SK-N-SH (cell line): ENCODE data around the gene EIF2D. TPM values are rescaled to one million over a fixed set of nuclear protein-coding genes. Genes with fewer than 3 reads are reported as not detected.

Experiments used
- CTCF ChIA-PET: fragments of 300-600, 350-600 bp; formaldehyde crosslinking; extraction: SDS; loops from one replicate; lab custom pipeline; 2021; lab: Yijun Ruan, JAX
- POLR2A ChIA-PET: fragments of 350-600 bp; sonication (Branson Sonifier 250); formaldehyde crosslinking; extraction: SDS; loops from one replicate; lab custom pipeline; 2020; ENCODE audit warnings: antibody characterized with exemption, inconsistent platforms; lab: Yijun Ruan, JAX
- DNase-seq: peaks from one replicate; pipeline ENCODE4 v3.0.0; 2012
- H2AFZ ChIP-seq: fragments of 200-600 bp; sonication (generic); 2 replicates; pipeline ENCODE4 v1.8.1; 2016; ENCODE audit warnings: antibody characterized with exemption, mild to moderate bottlenecking, low read depth
- H3F3A ChIP-seq: fragments of 200-600 bp; sonication (generic); replicated peaks from 2 replicates; pipeline ENCODE3; 2016; ENCODE audit warnings: antibody characterized with exemption, mild to moderate bottlenecking; ENCODE audit not compliant: insufficient read depth
- H3K27ac ChIP-seq, 2 experiments: fragments of 200-500 bp in 1 of 2; fragments of 200-600 bp in 1 of 2; sonication (Bioruptor generic) in 1 of 2; sonication (generic), shearing (Covaris generic) in 1 of 2; 2 replicates each; pipeline versions ENCODE4 v1.5.1 to v1.6.1; 2014 to 2016; ENCODE audit warnings: low read depth in 2 of 2, inconsistent platforms in 1 of 2, low read length in 1 of 2, mild to moderate bottlenecking in 1 of 2, mixed read lengths in 1 of 2
- H3K27me3 ChIP-seq: fragments of 200-600 bp; sonication (generic), shearing (Covaris generic); 2 replicates; pipeline ENCODE4 v1.6.1; 2016; ENCODE audit warnings: mixed run types; ENCODE audit not compliant: insufficient read depth
- H3K36me3 ChIP-seq, 2 experiments: fragments of 200-500 bp in 1 of 2; fragments of 200-600 bp in 1 of 2; sonication (Bioruptor generic) in 1 of 2; sonication (generic) in 1 of 2; replicated peaks in 1 of 2; 2 replicates each; pipeline versions ENCODE3 to v1.5.1; 2014 to 2016; ENCODE audit warnings: low read length in 1 of 2, mild to moderate bottlenecking in 1 of 2; ENCODE audit not compliant: insufficient read depth in 2 of 2, control insufficient read depth in 1 of 2
- H3K4me1 ChIP-seq, 2 experiments: fragments of 200-500 bp in 1 of 2; fragments of 200-600 bp in 1 of 2; sonication (Bioruptor generic) in 1 of 2; sonication (generic), shearing (Covaris generic) in 1 of 2; 2 replicates each; pipeline versions ENCODE4 v1.5.1 to v1.6.1; 2014 to 2016; ENCODE audit warnings: low read depth in 1 of 2, low read length in 1 of 2, mixed run types in 1 of 2; ENCODE audit not compliant: insufficient read depth in 2 of 2, control insufficient read depth in 1 of 2
- H3K4me2 ChIP-seq: fragments of 200-600 bp; sonication (generic), shearing (Covaris generic); 2 replicates; pipeline ENCODE4 v1.6.1; 2017; ENCODE audit warnings: mixed run types
- H3K4me3 ChIP-seq, 2 experiments: fragments of 200-500 bp in 1 of 2; fragments of 200-600 bp in 1 of 2; sonication (Bioruptor generic) in 1 of 2; sonication (generic), shearing (Covaris generic) in 1 of 2; 2 replicates each; pipeline versions ENCODE4 v1.5.1 to v1.8.1; 2014 to 2016; ENCODE audit warnings: low read depth in 2 of 2, inconsistent platforms in 1 of 2, low read length in 1 of 2, mild to moderate bottlenecking in 1 of 2, mixed read lengths in 1 of 2, moderate library complexity in 1 of 2
- H3K79me2 ChIP-seq: fragments of 200-600 bp; sonication (generic); 2 replicates; pipeline ENCODE4 v1.8.1; 2017; ENCODE audit warnings: mild to moderate bottlenecking; ENCODE audit not compliant: insufficient read depth
- H3K9ac ChIP-seq: fragments of 200-600 bp; sonication (generic); 2 replicates; pipeline ENCODE4 v1.6.1; 2017; ENCODE audit warnings: mixed run types
- H3K9me2 ChIP-seq: fragments of 200-600 bp; sonication (generic); 2 replicates; pipeline ENCODE4 v1.6.1; 2017; ENCODE audit warnings: mixed run types
- H3K9me3 ChIP-seq: fragments of 200-600 bp; sonication (generic); 2 replicates; pipeline ENCODE4 v1.6.1; 2017; ENCODE audit warnings: mixed run types, mild to moderate bottlenecking, moderate library complexity
- H4K20me1 ChIP-seq: fragments of 200-600 bp; sonication (generic); 2 replicates; pipeline ENCODE4 v1.6.1; 2017; ENCODE audit warnings: mild to moderate bottlenecking, mixed run types; ENCODE audit not compliant: insufficient read depth
- CHD2 ChIP-seq: fragments of 150-350 bp; IDR thresholded peaks from 2 replicates; pipeline ENCODE4 v1.6.1; 2018; ENCODE audit warnings: low read length; ENCODE audit not compliant: partially characterized antibody
- EP300 ChIP-seq, 2 experiments: IDR thresholded peaks; 2 replicates each; pipeline versions ENCODE4 v1.4.0 to v1.6.1; 2012; ENCODE audit warnings: borderline replicate concordance in 1 of 2, low read depth in 1 of 2, low read length in 1 of 2
- FOXM1 ChIP-seq: IDR thresholded peaks from 2 replicates; pipeline ENCODE4 v1.4.0; 2012; ENCODE audit warnings: low read depth, mild to moderate bottlenecking
- MEF2A ChIP-seq: IDR thresholded peaks from 2 replicates; pipeline ENCODE4 v1.4.0; 2012; ENCODE audit warnings: low read depth, borderline replicate concordance
- NRF1 ChIP-seq: IDR thresholded peaks from 2 replicates; pipeline ENCODE4 v1.6.1; 2012; ENCODE audit warnings: low read depth, mild to moderate bottlenecking, low read length
- RXRA ChIP-seq: IDR thresholded peaks from 2 replicates; pipeline ENCODE4 v1.4.0; 2012; ENCODE audit warnings: low read depth, mild to moderate bottlenecking, borderline replicate concordance
- WGBS: methylation state at CpG from one replicate; pipeline ENCODE4 v1.1.6; 2017; ENCODE audit warnings: low lambda C conversion rate; 5-methylcytosine and 5-hydroxymethylcytosine counted together
- polyA plus RNA-seq, 3 experiments: library from polyadenylated mRNA; depleted of rRNA; stranded (reverse); fragments of >200 nt; gene quantifications; 2 replicates each; pipeline ENCODE4 v1.2.3, GENCODE V29; 2012
- TF ChIP-seq, protein P1 (sequence below): fragments of 200-600 bp; sonication (generic); IDR thresholded peaks from 2 replicates; pipeline ENCODE4 v1.6.1; 2017; ENCODE audit warnings: antibody characterized with exemption, mild to moderate bottlenecking, moderate library complexity
- TF ChIP-seq, protein P2 (sequence below): fragments of 150-350 bp; IDR thresholded peaks from 2 replicates; pipeline ENCODE4 v1.6.1; 2016; ENCODE audit warnings: mild to moderate bottlenecking, low read depth, low read length
- TF ChIP-seq, protein P3 (sequence below): IDR thresholded peaks from 2 replicates; pipeline ENCODE4 v1.4.0; 2012; ENCODE audit warnings: low read depth, borderline replicate concordance
- TF ChIP-seq, protein P4 (sequence below): IDR thresholded peaks from 2 replicates; pipeline ENCODE4; 2012

Gene EIF2D
- polyA plus RNA-seq, 1 of the 3 experiments (the other 2 are of a cell fraction), result 59.5 TPM

DNA sequence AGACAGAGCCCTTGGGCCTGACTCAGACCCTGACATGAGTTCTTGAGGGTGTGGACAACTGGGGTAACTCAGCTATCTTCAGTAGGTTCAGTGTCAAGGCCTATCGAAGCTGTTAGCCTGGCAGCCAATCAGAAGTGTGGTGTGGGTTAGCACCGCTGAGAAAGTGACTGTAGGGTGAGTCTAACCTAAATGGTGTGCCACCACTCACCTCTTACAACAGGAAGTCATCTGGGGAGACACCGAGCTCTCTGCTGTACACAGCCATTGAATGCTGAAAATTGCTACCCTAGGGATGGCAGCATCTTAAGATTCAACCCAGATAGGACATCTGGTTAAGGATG, 60.3 kb downstream of the EIF2D start:
- no peaks in the 10 kb centered on the region; the same call in 1 of the 2 replicates for H3K27me3 ChIP-seq
- WGBS, result 76% methylated on average over 3 of the region's 3 CpGs
- TF ChIP-seq, protein P1, sequence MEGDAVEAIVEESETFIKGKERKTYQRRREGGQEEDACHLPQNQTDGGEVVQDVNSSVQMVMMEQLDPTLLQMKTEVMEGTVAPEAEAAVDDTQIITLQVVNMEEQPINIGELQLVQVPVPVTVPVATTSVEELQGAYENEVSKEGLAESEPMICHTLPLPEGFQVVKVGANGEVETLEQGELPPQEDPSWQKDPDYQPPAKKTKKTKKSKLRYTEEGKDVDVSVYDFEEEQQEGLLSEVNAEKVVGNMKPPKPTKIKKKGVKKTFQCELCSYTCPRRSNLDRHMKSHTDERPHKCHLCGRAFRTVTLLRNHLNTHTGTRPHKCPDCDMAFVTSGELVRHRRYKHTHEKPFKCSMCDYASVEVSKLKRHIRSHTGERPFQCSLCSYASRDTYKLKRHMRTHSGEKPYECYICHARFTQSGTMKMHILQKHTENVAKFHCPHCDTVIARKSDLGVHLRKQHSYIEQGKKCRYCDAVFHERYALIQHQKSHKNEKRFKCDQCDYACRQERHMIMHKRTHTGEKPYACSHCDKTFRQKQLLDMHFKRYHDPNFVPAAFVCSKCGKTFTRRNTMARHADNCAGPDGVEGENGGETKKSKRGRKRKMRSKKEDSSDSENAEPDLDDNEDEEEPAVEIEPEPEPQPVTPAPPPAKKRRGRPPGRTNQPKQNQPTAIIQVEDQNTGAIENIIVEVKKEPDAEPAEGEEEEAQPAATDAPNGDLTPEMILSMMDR, result no peak
- TF ChIP-seq RXRA, result no peak
- no peak for TF ChIP-seq EP300 (IDR thresholded peaks at IDR 0.05; ENCODE audit: borderline replicate concordance in 1 of 2, low read depth in 1 of 2, low read length in 1 of 2)
- TF ChIP-seq, protein P2, sequence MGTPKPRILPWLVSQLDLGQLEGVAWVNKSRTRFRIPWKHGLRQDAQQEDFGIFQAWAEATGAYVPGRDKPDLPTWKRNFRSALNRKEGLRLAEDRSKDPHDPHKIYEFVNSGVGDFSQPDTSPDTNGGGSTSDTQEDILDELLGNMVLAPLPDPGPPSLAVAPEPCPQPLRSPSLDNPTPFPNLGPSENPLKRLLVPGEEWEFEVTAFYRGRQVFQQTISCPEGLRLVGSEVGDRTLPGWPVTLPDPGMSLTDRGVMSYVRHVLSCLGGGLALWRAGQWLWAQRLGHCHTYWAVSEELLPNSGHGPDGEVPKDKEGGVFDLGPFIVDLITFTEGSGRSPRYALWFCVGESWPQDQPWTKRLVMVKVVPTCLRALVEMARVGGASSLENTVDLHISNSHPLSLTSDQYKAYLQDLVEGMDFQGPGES, result no peak
- TF ChIP-seq, protein P3, sequence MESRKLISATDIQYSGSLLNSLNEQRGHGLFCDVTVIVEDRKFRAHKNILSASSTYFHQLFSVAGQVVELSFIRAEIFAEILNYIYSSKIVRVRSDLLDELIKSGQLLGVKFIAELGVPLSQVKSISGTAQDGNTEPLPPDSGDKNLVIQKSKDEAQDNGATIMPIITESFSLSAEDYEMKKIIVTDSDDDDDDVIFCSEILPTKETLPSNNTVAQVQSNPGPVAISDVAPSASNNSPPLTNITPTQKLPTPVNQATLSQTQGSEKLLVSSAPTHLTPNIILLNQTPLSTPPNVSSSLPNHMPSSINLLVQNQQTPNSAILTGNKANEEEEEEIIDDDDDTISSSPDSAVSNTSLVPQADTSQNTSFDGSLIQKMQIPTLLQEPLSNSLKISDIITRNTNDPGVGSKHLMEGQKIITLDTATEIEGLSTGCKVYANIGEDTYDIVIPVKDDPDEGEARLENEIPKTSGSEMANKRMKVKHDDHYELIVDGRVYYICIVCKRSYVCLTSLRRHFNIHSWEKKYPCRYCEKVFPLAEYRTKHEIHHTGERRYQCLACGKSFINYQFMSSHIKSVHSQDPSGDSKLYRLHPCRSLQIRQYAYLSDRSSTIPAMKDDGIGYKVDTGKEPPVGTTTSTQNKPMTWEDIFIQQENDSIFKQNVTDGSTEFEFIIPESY, result no peak
- TF ChIP-seq FOXM1, result no peak
- TF ChIP-seq NRF1, result no peak
- no peaks in the 10 kb centered on the region for H3K36me3 ChIP-seq
- H3K4me3 ChIP-seq, result no peak overlapping the region
- CTCF ChIA-PET, result interaction anchor here (0.6 to 3.2 kb wide), 7 partner anchors 11 to 90 kb away, joined by 3 to 18 read pairs (median 4); partner anchors contain the start of gene EIF2D
- no peak overlapping the region for H3K27ac ChIP-seq
- no peak overlapping the region for H3K4me2 ChIP-seq
- H2AFZ ChIP-seq, result no peak overlapping the region
- no peak overlapping the region for H3K9ac ChIP-seq
- no peaks in the 10 kb centered on the region for H3F3A ChIP-seq
- H4K20me1 ChIP-seq, result no peaks in the 10 kb centered on the region
- no peak for DNase-seq
- H3K9me2 ChIP-seq, result no peaks in the 10 kb centered on the region
- POLR2A ChIA-PET, result no interaction called here
- H3K4me1 ChIP-seq, result peaks cover 0 to 4% of the 10 kb centered on the region in 2 experiments; a peak in 2 of 4 replicates
- H3K79me2 ChIP-seq, result no peaks in the 10 kb centered on the region
- H3K9me3 ChIP-seq, result no peaks in the 10 kb centered on the region

DNA sequence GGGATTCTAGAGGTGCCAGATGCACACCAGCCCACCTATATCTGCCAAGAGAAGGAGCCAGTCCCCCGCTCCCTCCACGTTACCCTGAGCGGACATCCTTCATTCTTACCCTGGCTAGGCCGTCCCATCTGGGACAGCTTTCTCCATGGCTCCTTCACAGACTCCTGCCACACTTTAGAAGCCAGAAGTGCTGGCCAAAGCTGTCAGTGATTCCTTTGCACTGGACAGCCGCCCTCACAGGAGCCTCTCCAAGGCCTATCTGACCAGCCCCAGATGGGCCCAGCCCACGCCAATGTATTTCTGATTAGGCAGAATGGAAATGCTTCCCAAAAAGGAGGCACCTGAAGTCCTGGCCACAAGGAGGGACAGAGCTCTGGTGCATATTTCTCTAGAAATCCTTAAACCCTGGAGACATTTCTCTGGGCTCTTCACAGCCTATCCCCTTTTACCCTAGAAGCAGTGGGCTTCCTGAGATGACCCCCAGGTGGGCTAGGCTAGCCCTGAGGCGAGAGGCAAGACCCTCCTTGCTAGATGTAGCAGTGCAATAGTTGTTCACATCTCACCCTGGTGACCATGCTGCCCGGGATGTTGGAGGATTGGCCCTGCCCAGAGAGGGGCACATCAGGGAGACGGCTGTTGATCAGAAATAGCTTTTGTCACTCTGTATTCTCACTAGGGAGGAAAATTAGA, 60.8 kb downstream of the EIF2D start:
- H3K9ac ChIP-seq, result no peak overlapping the region
- no peak overlapping the region for H3K4me2 ChIP-seq
- H3K79me2 ChIP-seq, result no peaks in the 10 kb centered on the region
- no peaks in the 10 kb centered on the region; the same call in 1 of the 2 replicates for H3K27me3 ChIP-seq
- ChIA-PET CTCF (interaction anchor here (0.6 to 3.2 kb wide), 7 partner anchors 11 to 89 kb away, joined by 3 to 18 read pairs (median 4); partner anchors contain the start of gene EIF2D), POLR2A (no interaction called here)
- no peaks in the 10 kb centered on the region for H3K9me2 ChIP-seq
- H3K9me3 ChIP-seq, result no peaks in the 10 kb centered on the region
- no peak overlapping the region for H3K27ac ChIP-seq
- no peak overlapping the region for H2AFZ ChIP-seq
- no peak overlapping the region for H3K4me3 ChIP-seq
- no peaks in the 10 kb centered on the region for H3F3A ChIP-seq
- H4K20me1 ChIP-seq, result no peaks in the 10 kb centered on the region
- WGBS, result 71% methylated on average over 9 of the region's 9 CpGs
- H3K4me1 ChIP-seq, result no peaks in the 10 kb centered on the region
- no peak for TF ChIP-seq MEF2A
- TF ChIP-seq, protein P4, sequence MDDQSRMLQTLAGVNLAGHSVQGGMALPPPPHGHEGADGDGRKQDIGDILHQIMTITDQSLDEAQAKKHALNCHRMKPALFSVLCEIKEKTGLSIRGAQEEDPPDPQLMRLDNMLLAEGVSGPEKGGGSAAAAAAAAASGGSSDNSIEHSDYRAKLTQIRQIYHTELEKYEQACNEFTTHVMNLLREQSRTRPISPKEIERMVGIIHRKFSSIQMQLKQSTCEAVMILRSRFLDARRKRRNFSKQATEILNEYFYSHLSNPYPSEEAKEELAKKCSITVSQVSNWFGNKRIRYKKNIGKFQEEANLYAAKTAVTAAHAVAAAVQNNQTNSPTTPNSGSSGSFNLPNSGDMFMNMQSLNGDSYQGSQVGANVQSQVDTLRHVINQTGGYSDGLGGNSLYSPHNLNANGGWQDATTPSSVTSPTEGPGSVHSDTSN, result no peak
- no peak for TF ChIP-seq CHD2
- DNase-seq, result no peak
- no peaks in the 10 kb centered on the region for H3K36me3 ChIP-seq
